H1 (cell line): Measurements from ENCODE around the gene DHRS1. TPM values are rescaled to one million over a fixed set of nuclear protein-coding genes. Genes with fewer than 3 reads are reported as not detected.

ENCODE experiments used
- CBX8 ChIP-seq: fragments of 300-800, 300-1000 bp; sonication (generic); IDR thresholded peaks from 2 replicates; pipeline ENCODE4 v1.7.1; 2016; ENCODE audit warnings: low read depth, low read length, borderline replicate concordance
- SP4 ChIP-seq: IDR thresholded peaks from 2 replicates; pipeline ENCODE4 v1.6.1; 2012; ENCODE audit warnings: low read length, inconsistent platforms
- polyA plus RNA-seq, 7 experiments: library from polyadenylated mRNA; depleted of rRNA in 3 of 7; stranded (reverse) in 5 of 7; unstranded in 2 of 7; fragments of >200 nt in 5 of 7; fragments of 200-250 nt in 2 of 7; gene quantifications; 1 replicate in 5 of 7; 2 replicates in 1 of 7; 4 replicates in 1 of 7; pipeline versions ENCODE4 v1.2.1 to v1.2.3, GENCODE V29; 2011 to 2013; ENCODE audit warnings: missing spikeins in 2 of 7, mixed read lengths in 2 of 7
- total RNA-seq: library from RNA; stranded (reverse); fragmentation: NEBNext Ultra II Directional; extraction: Animal tissue kit (Norgen Biotek cat#: 25700); gene quantifications from 2 replicates; pipeline ENCODE4 v1.2.1, GENCODE V29; 2021

DHRS1 gene
- total and polyA plus RNA-seq, 2 of the 8 experiments (the other 6 are each of a cell fraction or from before 2014, with no cell fraction given), result 8.8 to 31.7 TPM

DNA sequence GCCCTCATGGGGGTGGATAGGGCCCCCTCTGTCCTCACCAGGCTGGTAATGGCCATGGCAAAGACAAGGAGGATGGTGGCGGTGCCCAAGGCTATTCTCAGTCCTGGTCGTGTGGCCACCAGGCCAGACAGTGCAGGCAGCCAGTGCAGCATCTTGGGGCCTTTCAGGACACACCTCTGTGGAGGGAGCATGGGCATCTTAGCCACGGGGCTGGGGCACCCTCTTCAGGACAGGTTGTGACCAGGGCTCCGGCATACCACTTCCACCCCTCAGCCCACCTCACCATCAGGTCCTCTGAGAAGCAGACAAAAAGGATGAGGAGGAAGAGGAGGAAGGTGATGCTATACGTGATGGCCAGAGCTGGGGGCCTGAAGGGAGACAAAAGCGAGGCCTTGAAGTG lies 24.4 kb upstream of the DHRS1 start (continued):
- TF ChIP-seq CBX8 (no peak), SP4 (no peak)
